Astrocyte (in vitro differentiated cells and primary cell): ENCODE results near the gene SETD4.

ENCODE experiments used
- CTCF ChIP-seq: IDR thresholded peaks from 2 replicates; pipeline ENCODE4 v1.5.1; 2011; ENCODE audit warnings: low read depth, mild to moderate bottlenecking, inconsistent platforms, low read length, moderate library complexity; ENCODE audit not compliant: insufficient read depth
- EZH2 ChIP-seq: IDR thresholded peaks from 2 replicates; pipeline ENCODE4 v1.6.1; 2012; ENCODE audit warnings: mild to moderate bottlenecking, low read length, inconsistent platforms; ENCODE audit not compliant: insufficient read depth

DNA sequence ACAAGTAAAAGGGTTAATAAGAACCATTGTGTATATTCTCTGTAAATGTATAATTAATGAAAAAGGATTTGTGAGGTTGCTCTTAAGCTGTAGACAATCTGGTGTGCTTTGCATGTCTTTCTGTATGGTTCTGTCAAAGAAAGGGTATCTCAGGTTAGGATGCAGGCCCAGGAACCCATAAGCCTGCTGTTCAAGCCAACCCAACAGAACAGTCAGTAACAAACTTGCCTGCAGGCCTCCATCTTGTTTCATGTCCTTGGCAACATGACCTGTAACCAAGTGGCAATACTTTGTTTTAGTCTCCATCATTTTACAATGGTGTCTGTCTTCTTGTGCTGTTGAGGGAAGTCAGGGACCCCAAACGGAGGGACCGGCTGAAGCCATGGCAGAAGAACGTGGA, 38.7 kb upstream of the SETD4 start:
- TF ChIP-seq CTCF (no peak), EZH2 (no peak)
